Upper lobe of left lung (tissue), 6 donors: Measurements from ENCODE around the gene TPGS1. TPM values are rescaled to one million over a fixed set of nuclear protein-coding genes. Genes with fewer than 3 reads are reported as not detected.

ENCODE experiments used
- ATAC-seq, 2 donors: fragments of 200-7000 bp; cut with Tn5 transposase; one replicate each; pipeline ENCODE4 v1.9.1; 2022; ENCODE audit warnings: mild to moderate bottlenecking in 2 of 2, moderate library complexity in 2 of 2; ENCODE audit not compliant: low FRiP score in 2 of 2
- DNase-seq, 2 donors: peaks; one replicate each; pipeline ENCODE4 v3.0.0-alpha.2; 2019 to 2020
- H3K27ac ChIP-seq, 4 donors: fragments of 200-600 bp; sonication (generic); one replicate each; pipeline ENCODE4 v1.5.1; 2016 to 2019
- H3K27me3 ChIP-seq, 4 donors: fragments of 200-600 bp; sonication (generic); one replicate each; pipeline ENCODE4 v1.5.1; 2017 to 2019
- H3K36me3 ChIP-seq, 4 donors: fragments of 200-600 bp; sonication (generic); one replicate each; pipeline ENCODE4 v1.5.1; 2016 to 2019
- H3K4me1 ChIP-seq, 4 donors: fragments of 200-600 bp; sonication (generic); one replicate each; pipeline ENCODE4 v1.5.1; 2018 to 2019
- H3K4me3 ChIP-seq, 4 donors: fragments of 200-600 bp; sonication (generic); one replicate each; pipeline ENCODE4 v1.5.1; 2017 to 2019; ENCODE audit warnings: mild to moderate bottlenecking in 2 of 4, moderate library complexity in 1 of 4
- H3K9me3 ChIP-seq, 4 donors: fragments of 200-600 bp; sonication (generic); one replicate each; pipeline ENCODE4 v1.5.1; 2018 to 2019
- EP300 ChIP-seq, 4 donors: sonication (generic); formaldehyde crosslinking; IDR thresholded peaks; one replicate each; pipeline ENCODE4 v1.5.1; 2017; ENCODE audit warnings: antibody characterized with exemption in 4 of 4, control low read depth in 2 of 4
- POLR2A ChIP-seq, 4 donors: fragments of 450-650 bp; IDR thresholded peaks; one replicate each; pipeline ENCODE4 v1.5.1; 2016 to 2017; ENCODE audit warnings: antibody characterized with exemption in 4 of 4, mild to moderate bottlenecking in 2 of 4
- POLR2AphosphoS5 ChIP-seq, 2 donors: sonication (generic); formaldehyde crosslinking; IDR thresholded peaks; one replicate each; pipeline ENCODE4 v1.5.1; 2017; ENCODE audit warnings: antibody characterized with exemption in 2 of 2
- WGBS, 2 donors: methylation state at CpG; one replicate each; pipeline ENCODE4 v1.1.5; 2017 to 2018; 5-methylcytosine and 5-hydroxymethylcytosine counted together
- total RNA-seq, 6 donors: library from RNA; depleted of rRNA in 4 of 6; stranded (reverse); fragments of >200 nt in 4 of 6; gene quantifications; one replicate each; pipeline versions ENCODE4 v1.1.0 to v1.2.1, GENCODE V29; 2016 to 2021
- TF ChIP-seq, protein P1 (sequence below), 6 experiments: fragments of 450-650 bp in 4 of 6; fragments of 200-600 bp in 2 of 6; sonication (generic) in 2 of 6; IDR thresholded peaks; one replicate each; pipeline ENCODE4 v1.5.1; 2016 to 2019; ENCODE audit warnings: antibody characterized with exemption in 6 of 6
- donor health status: DM: no; HTN: no; CAD: no; lungs with moderate emphysema.
- donor health status: DM: no; HTN: yes; CAD: no; lungs with severe emphysema.

TPGS1 gene
- total RNA-seq, 6 donors from 2014 or later: 30.9 to 67.1 (median 40.1) TPM

DNA sequence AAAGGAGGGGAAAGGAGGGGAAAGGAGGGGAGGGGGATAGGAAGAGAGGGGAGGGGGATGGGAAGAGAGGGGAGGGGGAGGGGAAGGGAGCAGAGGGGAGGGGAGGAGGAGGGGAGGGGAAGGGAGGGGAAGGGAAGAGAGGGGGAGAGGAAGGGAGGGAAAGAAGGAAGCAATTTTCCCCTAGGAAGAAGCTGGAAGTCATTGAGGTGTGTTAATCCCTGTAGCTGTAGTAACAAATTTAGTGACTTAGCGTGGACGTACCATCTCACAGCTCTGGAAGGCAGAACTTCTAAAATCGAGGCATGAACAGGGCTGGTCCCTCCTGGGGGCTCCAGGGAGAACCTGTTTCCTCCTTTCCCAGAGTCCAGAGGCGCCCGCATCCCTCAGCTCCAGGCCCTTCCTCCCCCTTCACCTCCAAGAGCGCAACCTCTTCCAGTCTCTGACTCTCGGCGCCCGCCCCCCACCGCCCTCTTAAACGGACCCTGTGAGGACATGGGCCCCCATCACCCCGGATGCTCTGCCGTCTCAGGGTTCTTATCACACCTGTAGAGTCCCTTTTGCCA, 18.6 kb downstream of the TPGS1 start:
- DNase-seq (no peak), ATAC-seq (no peak)
- Histone ChIP-seq H3K4me1 (peaks cover 4 to 7% (median 6%) of the 10 kb centered on the region in 4 donors), H3K27me3 (no peaks in the 10 kb centered on the region), H3K27ac (no peak overlapping the region), H3K4me3 (no peak overlapping the region), H3K9me3 (no peaks in the 10 kb centered on the region), H3K36me3 (no peaks in the 10 kb centered on the region)
- 56 to 59% methylated on average over 13 of the region's 13 CpGs for WGBS, 2 donors
- TF ChIP-seq, protein P1, sequence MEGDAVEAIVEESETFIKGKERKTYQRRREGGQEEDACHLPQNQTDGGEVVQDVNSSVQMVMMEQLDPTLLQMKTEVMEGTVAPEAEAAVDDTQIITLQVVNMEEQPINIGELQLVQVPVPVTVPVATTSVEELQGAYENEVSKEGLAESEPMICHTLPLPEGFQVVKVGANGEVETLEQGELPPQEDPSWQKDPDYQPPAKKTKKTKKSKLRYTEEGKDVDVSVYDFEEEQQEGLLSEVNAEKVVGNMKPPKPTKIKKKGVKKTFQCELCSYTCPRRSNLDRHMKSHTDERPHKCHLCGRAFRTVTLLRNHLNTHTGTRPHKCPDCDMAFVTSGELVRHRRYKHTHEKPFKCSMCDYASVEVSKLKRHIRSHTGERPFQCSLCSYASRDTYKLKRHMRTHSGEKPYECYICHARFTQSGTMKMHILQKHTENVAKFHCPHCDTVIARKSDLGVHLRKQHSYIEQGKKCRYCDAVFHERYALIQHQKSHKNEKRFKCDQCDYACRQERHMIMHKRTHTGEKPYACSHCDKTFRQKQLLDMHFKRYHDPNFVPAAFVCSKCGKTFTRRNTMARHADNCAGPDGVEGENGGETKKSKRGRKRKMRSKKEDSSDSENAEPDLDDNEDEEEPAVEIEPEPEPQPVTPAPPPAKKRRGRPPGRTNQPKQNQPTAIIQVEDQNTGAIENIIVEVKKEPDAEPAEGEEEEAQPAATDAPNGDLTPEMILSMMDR (IDR thresholded peaks at IDR 0.05): no peak
- TF ChIP-seq EP300 (IDR thresholded peaks at IDR 0.05): no peak
- TF ChIP-seq POLR2AphosphoS5 (IDR thresholded peaks at IDR 0.05): no peak
- no peak for TF ChIP-seq POLR2A (IDR thresholded peaks at IDR 0.05)

DNA sequence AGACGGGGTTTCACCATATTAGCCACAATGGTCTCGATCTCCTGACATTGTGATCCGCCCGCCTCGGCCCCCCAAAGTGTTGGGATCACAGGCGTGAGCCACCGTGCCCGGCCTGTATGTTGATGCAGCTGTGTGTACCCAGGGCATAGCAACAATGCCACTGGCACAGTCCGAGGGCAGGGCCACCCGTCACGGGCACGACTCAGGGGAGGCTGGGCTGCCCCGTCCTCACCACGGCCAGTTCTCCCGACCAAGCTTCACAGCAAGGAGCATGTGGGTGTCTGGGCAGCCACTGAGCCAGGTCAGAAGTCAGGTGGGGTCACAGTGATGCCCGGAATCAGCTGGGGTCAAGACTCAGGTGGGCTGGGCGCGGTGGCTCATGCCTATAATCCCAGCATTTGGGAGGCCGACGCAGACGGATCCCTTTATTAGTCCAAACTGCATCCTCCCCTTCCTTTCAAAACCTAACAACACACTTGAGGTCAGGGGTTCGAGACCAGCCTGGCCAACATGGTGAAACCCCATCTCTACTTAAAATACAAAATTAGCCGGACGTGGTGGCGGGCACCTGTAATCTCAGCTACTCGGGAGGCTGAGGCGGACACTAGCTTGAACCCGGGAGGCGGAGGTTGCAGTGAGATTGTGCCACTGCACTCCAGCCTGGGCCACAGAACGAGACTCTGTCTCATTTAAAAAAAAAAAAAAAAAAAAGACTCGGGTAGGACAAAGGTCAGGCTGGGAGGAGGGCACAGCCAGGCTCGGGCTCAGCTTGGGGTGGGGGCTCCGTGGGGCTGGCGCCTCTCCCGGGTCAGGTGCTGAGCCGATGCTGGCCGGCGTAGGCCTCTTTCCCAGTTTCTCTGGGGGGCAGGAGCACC, 23.1 kb downstream of the TPGS1 start:
- TF ChIP-seq EP300 (IDR thresholded peaks at IDR 0.05): no peak
- TF ChIP-seq POLR2AphosphoS5 (IDR thresholded peaks at IDR 0.05): no peak
- no peak for TF ChIP-seq POLR2A (IDR thresholded peaks at IDR 0.05)
- TF ChIP-seq, protein P1 (IDR thresholded peaks at IDR 0.05): no peak
- H3K9me3 ChIP-seq: no peaks in the 10 kb centered on the region
- DNase-seq (peak in 1 of 2 donors; percentile 74), ATAC-seq (no peak)
- peaks cover 0 to 8% (median 1%) of the 10 kb centered on the region in 4 donors for H3K36me3 ChIP-seq
- no peaks in the 10 kb centered on the region for H3K27me3 ChIP-seq
- H3K4me1 ChIP-seq: peaks cover 22 to 36% (median 29%) of the 10 kb centered on the region in 4 donors
- peak overlapping the region; percentile 73 to 100 (median 99) for H3K4me3 ChIP-seq
- 58 to 71% methylated on average over 23 to 37 of the region's 38 CpGs for WGBS, 2 donors
- H3K27ac ChIP-seq: peak overlapping the region; percentile 84 to 98 (median 92)

DNA sequence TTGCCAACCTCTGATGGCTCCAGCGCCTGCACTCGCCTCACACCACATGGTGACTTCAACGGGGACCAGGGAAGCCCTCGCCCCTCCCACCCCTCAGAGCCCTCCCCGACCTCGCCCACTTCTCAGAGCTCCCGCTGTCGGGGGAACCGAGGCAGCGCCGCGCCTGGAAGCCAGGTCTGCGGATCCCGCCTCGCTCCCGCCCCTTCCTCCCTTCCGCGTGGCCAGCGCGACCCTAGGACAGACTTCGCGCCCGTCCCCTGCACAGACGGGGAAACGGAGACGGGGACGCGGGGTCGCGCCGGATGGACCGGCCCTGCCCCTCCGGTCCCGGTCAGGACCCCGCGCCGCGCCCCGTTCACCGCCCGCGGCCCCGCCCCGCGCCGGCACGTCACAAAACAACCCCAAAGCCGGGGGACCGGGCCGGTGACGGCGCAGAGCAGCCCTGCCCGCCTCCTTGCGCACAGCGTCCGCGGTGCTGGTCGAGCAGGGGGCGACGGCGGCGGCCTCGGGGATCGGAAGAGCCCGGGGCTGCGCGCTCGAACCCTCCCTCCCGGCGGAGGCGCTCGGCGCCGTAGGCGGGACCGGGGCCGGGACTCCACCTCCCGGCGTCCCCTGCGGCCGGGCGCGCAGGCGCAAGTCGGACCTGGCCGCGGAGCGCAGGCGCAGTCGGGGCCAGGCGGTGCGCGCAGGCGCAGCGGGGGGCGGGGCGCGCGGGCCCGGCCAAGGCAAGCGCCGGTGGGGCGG, 23.9 kb downstream of the TPGS1 start:
- TF ChIP-seq POLR2AphosphoS5 (IDR thresholded peaks at IDR 0.05): peak in 1 of 2 donors; percentile 66
- no peak for TF ChIP-seq EP300 (IDR thresholded peaks at IDR 0.05)
- peak in 3 of 4 donors; percentile 30 to 85 (median 34) for TF ChIP-seq POLR2A (IDR thresholded peaks at IDR 0.05)
- TF ChIP-seq, protein P1 (IDR thresholded peaks at IDR 0.05): peak in 4 of 6 experiments; percentile 32 to 73 (median 53)
- Histone ChIP-seq H3K9me3 (no peaks in the 10 kb centered on the region), H3K27me3 (no peaks in the 10 kb centered on the region), H3K4me3 (peak overlapping the region; percentile 73 to 100 (median 99)), H3K36me3 (peaks cover 0 to 16% (median 6%) of the 10 kb centered on the region in 4 donors), H3K4me1 (peaks cover 25 to 40% (median 32%) of the 10 kb centered on the region in 4 donors), H3K27ac (peak overlapping the region; percentile 84 to 98 (median 92))
- ATAC-seq (peak; percentile 71 to 91), DNase-seq (peak; percentile 74 to 98)
- WGBS, 2 donors: 0% methylated on average over 4 to 20 of the region's 103 CpGs

DNA sequence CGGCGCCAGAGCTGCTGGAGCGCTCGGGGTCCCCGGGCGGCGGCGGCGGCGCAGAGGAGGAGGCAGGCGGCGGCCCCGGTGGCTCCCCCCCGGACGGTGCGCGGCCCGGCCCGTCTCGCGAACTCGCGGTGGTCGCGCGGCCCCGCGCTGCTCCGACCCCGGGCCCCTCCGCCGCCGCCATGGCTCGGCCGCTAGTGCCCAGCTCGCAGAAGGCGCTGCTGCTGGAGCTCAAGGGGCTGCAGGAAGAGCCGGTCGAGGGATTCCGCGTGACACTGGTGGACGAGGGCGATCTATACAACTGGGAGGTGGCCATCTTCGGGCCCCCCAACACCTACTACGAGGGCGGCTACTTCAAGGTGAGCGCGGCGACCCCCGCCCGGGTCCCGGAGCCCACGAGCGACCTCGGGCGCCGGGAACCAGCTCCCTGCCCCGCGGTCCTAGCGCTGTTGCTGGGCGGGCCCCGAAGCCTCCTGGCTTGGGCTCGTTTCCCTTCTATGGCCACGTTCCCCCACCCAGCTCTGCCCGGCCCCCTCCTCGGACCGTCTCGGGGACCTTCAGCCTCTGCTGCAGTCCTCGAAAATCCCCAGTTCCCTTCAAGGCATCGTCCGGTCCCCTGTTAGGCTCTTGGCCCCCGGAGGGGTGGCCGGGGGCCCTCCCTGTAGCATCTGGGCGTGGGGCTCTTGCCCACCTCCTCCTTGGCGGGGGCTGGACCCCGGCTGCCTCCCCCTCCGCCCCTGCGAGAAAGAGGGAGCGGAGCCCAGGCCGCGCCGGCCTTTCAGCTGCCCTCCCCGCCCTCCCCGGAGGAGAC, 24.7 kb downstream of the TPGS1 start, which contains the start of gene CDC34:
TSS of gene CDC34 (plus strand) at position 8 of the 808 bp plus-strand sequence. CDS start at position 180, 172 bp downstream.
- 0 to 1% methylated on average over 2 to 24 of the region's 84 CpGs for WGBS, 2 donors
- ATAC-seq: peak; percentile 15 to 20

More for the DNA sequence above, 24.7 kb downstream of the TPGS1 start, which contains the start of gene CDC34:
- no peaks in the 10 kb centered on the region for H3K27me3 ChIP-seq
- H3K4me3 ChIP-seq: peak within 1 kb of the TSS; percentile 73 to 100 (median 100)
- peak within 1 kb of the TSS; percentile 87 to 98 (median 92) for H3K27ac ChIP-seq
- TF ChIP-seq POLR2AphosphoS5 (IDR thresholded peaks at IDR 0.05) (peak in 1 of 2 donors; percentile 42), POLR2A (IDR thresholded peaks at IDR 0.05) (no peak)
- DNase-seq: no peak
- H3K9me3 ChIP-seq: no peaks in the 10 kb centered on the region
- H3K36me3 ChIP-seq: peaks cover 6 to 24% (median 14%) of the 10 kb centered on the region in 4 donors
- H3K4me1 ChIP-seq: peaks cover 25 to 46% (median 32%) of the 10 kb centered on the region in 4 donors
